ENCODE measurements around the gene TFF2.

DNA sequence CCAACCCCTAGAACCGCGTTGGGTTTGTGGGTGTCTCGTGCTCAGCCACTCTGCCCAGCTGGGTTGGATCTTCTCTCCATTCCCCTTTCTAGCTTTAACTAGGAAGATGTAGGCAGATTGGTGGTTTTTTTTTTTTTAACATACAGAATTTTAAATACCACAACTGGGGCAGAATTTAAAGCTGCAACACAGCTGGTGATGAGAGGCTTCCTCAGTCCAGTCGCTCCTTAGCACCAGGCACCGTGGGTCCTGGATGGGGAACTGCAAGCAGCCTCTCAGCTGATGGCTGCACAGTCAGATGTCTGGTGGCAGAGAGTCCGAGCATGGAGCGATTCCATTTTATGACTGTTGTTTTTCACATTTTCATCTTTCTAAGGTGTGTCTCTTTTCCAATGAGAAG lies 54.3 kb downstream of the TFF2 start:
- TF ChIP-seq, protein P1, sequence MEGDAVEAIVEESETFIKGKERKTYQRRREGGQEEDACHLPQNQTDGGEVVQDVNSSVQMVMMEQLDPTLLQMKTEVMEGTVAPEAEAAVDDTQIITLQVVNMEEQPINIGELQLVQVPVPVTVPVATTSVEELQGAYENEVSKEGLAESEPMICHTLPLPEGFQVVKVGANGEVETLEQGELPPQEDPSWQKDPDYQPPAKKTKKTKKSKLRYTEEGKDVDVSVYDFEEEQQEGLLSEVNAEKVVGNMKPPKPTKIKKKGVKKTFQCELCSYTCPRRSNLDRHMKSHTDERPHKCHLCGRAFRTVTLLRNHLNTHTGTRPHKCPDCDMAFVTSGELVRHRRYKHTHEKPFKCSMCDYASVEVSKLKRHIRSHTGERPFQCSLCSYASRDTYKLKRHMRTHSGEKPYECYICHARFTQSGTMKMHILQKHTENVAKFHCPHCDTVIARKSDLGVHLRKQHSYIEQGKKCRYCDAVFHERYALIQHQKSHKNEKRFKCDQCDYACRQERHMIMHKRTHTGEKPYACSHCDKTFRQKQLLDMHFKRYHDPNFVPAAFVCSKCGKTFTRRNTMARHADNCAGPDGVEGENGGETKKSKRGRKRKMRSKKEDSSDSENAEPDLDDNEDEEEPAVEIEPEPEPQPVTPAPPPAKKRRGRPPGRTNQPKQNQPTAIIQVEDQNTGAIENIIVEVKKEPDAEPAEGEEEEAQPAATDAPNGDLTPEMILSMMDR (IDR thresholded peaks at IDR 0.05): no peak
- no peak for TF ChIP-seq EP300 (IDR thresholded peaks at IDR 0.05)
